ENCODE measurements around the gene NUDT14. TPM values are rescaled to one million over a fixed set of nuclear protein-coding genes. Genes with fewer than 3 reads are reported as not detected.

NUDT14 gene
- total RNA-seq, 4 donors from 2014 or later, result 17.0 to 53.9 (median 32.6) TPM

DNA sequence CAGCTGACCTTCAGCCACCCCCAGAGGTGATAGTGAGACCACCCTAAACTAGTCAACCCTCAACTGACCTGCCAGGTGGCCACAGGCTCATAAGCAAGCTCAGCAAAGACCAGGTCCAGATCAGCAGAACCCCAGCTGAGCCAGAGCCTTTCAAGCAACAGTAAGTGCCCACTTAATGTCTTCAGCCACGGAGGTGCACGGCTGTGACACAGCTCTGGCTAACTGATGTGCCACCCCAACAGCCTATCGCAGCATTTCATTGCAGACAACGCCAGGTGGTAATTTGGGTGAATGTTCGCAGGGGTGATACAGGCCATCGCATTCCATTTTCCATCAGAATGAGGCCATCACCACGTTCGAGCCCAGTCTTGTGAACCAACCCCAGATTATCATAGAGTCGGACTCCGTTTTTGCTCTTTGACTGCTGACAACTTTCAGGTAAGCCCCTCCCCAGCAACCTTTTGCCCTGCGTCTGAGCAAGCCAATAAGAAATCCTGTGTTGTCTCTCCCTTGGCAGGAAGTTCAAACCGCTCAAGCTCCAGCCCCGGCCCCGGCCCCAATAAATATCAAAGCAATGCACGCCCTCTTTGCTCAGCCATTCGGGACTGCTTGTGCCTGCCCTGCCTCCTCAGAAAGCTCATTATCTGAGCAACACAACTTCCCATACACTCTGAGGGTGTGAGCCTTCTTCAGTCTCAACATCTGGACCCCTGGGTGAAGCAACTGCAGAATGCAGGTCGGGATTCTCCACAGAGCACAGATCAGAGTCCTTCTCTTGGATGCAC, 56.9 kb downstream of the NUDT14 start:
- H3K36me3 ChIP-seq, result no peaks in the 10 kb centered on the region
- 42 to 91% methylated on average over 6 to 17 of the region's 17 CpGs for WGBS, 2 donors (ENCODE audit: low coverage in 1 of 2)
- in situ Hi-C loops (cut with MboI; ENCODE audit: low pct_ligation_motif_present in 1 of 4, low pct_unique_long_range_greater_than_20kb in 1 of 4, low sequenced_read_pairs in 3 of 4) (no loop called here), intact Hi-C loops (cut with DNase I; ENCODE audit: low total_unique reads) (no loop called here)
- peaks cover 0 to 13% of the 10 kb centered on the region in 2 donors for H3K9me3 ChIP-seq
- H3K27ac ChIP-seq, result peak overlapping the region in 2 of 4 donors; percentile 24 to 61
- peak; percentile 21 for DNase-seq
- H3K27me3 ChIP-seq, result no peaks in the 10 kb centered on the region
- H3K4me3 ChIP-seq, result no peak overlapping the region
- peaks cover 0 to 5% (median 0%) of the 10 kb centered on the region in 4 donors for H3K4me1 ChIP-seq
- TF ChIP-seq POLR2A (IDR thresholded peaks at IDR 0.05) (peak; percentile 50), EP300 (IDR thresholded peaks at IDR 0.05; ENCODE audit: low read depth) (no peak), POLR2AphosphoS5 (IDR thresholded peaks at IDR 0.05) (peak in 1 of 3 donors; percentile 33)

DNA sequence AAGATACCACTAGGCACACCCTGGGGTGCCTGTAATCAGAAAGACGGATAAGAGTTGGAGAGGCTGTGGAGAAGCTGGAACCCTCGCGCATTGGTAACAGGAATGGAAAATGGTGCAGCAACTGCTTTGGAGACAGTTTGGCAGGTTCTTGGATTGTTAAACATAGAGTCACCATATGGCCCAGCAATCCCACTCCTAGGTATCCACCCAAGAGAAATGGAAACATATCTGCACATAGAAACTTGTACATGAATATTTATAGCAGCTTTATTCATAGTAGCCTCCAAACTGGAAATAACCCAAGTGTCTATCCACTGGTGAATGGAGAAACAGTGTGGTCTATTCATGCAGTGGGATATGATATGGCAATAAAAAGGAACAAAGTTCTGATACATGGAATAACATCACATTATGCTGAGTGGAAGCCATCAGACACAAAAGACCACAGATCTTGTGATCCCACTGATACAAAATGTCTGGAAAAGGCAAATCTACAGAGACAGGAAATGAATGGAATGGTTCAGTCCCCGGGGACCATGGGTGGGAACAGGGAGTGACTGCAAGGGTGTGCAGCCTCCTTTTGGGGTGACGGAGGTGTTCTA, 57.9 kb downstream of the NUDT14 start:
- H3K36me3 ChIP-seq, result no peaks in the 10 kb centered on the region
- H3K4me1 ChIP-seq, result peaks cover 0 to 9% (median 0%) of the 10 kb centered on the region in 4 donors
- in situ Hi-C loops (cut with MboI; ENCODE audit: low pct_ligation_motif_present in 1 of 4, low pct_unique_long_range_greater_than_20kb in 1 of 4, low sequenced_read_pairs in 3 of 4), result no loop called here
- intact Hi-C loops (cut with DNase I; ENCODE audit: low total_unique reads), result no loop called here
- DNase-seq, result no peak
- TF ChIP-seq POLR2AphosphoS5 (IDR thresholded peaks at IDR 0.05) (no peak), EP300 (IDR thresholded peaks at IDR 0.05; ENCODE audit: low read depth) (no peak), POLR2A (IDR thresholded peaks at IDR 0.05) (no peak)
- TF ChIP-seq, protein P1, sequence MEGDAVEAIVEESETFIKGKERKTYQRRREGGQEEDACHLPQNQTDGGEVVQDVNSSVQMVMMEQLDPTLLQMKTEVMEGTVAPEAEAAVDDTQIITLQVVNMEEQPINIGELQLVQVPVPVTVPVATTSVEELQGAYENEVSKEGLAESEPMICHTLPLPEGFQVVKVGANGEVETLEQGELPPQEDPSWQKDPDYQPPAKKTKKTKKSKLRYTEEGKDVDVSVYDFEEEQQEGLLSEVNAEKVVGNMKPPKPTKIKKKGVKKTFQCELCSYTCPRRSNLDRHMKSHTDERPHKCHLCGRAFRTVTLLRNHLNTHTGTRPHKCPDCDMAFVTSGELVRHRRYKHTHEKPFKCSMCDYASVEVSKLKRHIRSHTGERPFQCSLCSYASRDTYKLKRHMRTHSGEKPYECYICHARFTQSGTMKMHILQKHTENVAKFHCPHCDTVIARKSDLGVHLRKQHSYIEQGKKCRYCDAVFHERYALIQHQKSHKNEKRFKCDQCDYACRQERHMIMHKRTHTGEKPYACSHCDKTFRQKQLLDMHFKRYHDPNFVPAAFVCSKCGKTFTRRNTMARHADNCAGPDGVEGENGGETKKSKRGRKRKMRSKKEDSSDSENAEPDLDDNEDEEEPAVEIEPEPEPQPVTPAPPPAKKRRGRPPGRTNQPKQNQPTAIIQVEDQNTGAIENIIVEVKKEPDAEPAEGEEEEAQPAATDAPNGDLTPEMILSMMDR (IDR thresholded peaks at IDR 0.05), result no peak
- peak overlapping the region in 1 of 4 donors; percentile 61 for H3K27ac ChIP-seq
- peaks cover 0 to 13% of the 10 kb centered on the region in 2 donors for H3K9me3 ChIP-seq
- H3K27me3 ChIP-seq, result no peaks in the 10 kb centered on the region
- no peak overlapping the region for H3K4me3 ChIP-seq
- WGBS, 2 donors (ENCODE audit: low coverage in 1 of 2), result 63 to 71% methylated on average over 3 to 5 of the region's 5 CpGs

Small RNA genes within 50 kb of the gene (small RNA-seq; reads per million reads assigned to genes)
- 0 reads per million in 4 donors for gene MIR6765

Other genes starting within 250 kb of the NUDT14 start
- gene AHNAK2, start 202.9 kb downstream of the NUDT14 start, total RNA-seq, result 10 to 100 TPM; 19.4 to 75.2 (median 28.5) TPM
- gene CLBA1, start 195.5 kb downstream of the NUDT14 start, total RNA-seq, result 1 to 10 TPM in 3 of 4 donors, under 1 TPM in 1; 0.40 to 6.7 (median 5.3) TPM
- 1 to 10 TPM in 3 of 4 donors, under 1 TPM in 1; 0.80 to 7.5 (median 4.5) TPM for gene CDCA4, start 160.2 kb downstream of the NUDT14 start, total RNA-seq
- 10 to 100 TPM in 1 of 4 donors, 1 to 10 TPM in 1, under 1 TPM in 2; 0.20 to 11.6 (median 2.1) TPM for gene GPR132, start 115.9 kb downstream of the NUDT14 start, total RNA-seq
- gene JAG2, start 12.5 kb downstream of the NUDT14 start, total RNA-seq, result 10 to 100 TPM in 1 of 4 donors, 1 to 10 TPM in 3; 5.4 to 29.9 (median 6.6) TPM
- gene BTBD6, start 67.2 kb upstream of the NUDT14 start, total RNA-seq, result 10 to 100 TPM; 52.2 to 69.6 (median 64.4) TPM
- 10 to 100 TPM; 36.2 to 93.9 (median 62.6) TPM for gene BRF1, start 119.7 kb upstream of the NUDT14 start, total RNA-seq
- 100 to 1,000 TPM in 2 of 4 donors, 10 to 100 TPM in 2; 63.0 to 249 (median 135) TPM for gene PACS2, start 133.4 kb upstream of the NUDT14 start, total RNA-seq
- gene TEX22, start 217.2 kb upstream of the NUDT14 start, total RNA-seq, result under 1 TPM in 1 of 4 donors, not detected in 3; 0.41 TPM
- gene MTA1, start 238.5 kb upstream of the NUDT14 start, total RNA-seq, result 100 to 1,000 TPM in 2 of 4 donors, 10 to 100 TPM in 2; 79.4 to 293 (median 106) TPM

Data from transverse colon (tissue), 4 donors.